Mammary epithelial cell (primary cell): ENCODE results near the gene PTK6.

Experiments used
- EZH2 ChIP-seq: IDR thresholded peaks from 2 replicates; pipeline ENCODE4 v1.6.1; 2012; ENCODE audit warnings: low read length, inconsistent platforms, borderline replicate concordance
- TF ChIP-seq, protein P1 (sequence below), 2 donors: IDR thresholded peaks in 1 of 2; conservative IDR thresholded peaks in 1 of 2; 2 replicates each; pipeline ENCODE4 v1.5.1; 2011 to 2012; ENCODE audit warnings: inconsistent platforms in 2 of 2, low read length in 2 of 2, mild to moderate bottlenecking in 2 of 2, control low read depth in 1 of 2, low read depth in 1 of 2; ENCODE audit not compliant: insufficient read depth in 1 of 2; ENCODE audit errors: extremely low read depth in 1 of 2

DNA sequence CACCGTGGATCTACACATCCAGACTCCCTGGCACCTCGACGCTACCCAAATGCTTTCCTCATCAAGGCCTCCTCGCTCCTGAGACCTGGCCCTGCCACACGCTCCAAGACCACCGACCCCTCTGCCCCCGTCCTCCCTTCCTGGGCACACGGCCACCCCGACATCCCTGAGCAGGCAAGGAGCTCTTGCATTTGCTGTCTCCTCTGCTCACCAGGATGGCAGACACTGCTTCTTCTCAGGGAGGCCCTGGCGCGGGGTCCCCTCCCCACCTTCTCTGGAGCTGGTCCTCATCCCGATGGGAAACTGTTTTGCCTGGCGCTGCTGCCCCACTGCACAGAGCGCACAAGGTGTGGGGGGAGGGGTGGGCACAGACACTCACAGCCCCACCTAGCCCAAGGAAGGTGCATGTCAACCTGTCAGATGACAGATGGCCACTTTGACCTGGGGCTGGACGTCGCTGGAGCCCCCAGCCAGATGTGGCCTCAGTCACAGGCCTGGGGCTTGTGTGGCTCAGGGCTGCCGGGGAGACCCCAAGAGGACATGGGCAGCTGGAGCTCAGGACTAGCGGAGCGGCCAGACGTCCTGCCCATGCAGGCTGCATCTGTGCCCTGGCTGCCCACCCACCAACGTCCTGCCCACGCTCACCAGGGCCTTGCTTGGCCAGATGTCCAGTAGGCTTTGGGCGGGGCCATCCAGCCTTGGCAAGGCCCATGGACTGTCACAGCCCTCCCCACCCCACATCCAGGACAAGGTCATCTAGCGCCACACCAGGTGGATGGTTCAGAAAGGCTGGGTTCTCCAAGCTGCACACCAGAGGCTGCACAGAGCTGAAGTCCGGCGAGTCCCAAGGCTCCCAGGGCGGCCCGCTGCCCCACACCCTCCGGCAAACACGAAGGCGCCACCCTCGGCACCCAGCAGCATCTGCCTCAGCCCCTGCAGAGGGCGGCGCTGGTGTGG is 58.6 kb downstream of the PTK6 start:
- TF ChIP-seq, protein P1, sequence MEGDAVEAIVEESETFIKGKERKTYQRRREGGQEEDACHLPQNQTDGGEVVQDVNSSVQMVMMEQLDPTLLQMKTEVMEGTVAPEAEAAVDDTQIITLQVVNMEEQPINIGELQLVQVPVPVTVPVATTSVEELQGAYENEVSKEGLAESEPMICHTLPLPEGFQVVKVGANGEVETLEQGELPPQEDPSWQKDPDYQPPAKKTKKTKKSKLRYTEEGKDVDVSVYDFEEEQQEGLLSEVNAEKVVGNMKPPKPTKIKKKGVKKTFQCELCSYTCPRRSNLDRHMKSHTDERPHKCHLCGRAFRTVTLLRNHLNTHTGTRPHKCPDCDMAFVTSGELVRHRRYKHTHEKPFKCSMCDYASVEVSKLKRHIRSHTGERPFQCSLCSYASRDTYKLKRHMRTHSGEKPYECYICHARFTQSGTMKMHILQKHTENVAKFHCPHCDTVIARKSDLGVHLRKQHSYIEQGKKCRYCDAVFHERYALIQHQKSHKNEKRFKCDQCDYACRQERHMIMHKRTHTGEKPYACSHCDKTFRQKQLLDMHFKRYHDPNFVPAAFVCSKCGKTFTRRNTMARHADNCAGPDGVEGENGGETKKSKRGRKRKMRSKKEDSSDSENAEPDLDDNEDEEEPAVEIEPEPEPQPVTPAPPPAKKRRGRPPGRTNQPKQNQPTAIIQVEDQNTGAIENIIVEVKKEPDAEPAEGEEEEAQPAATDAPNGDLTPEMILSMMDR (conservative IDR thresholded peaks at IDR 0.05 in 1 of 2, IDR thresholded peaks at IDR 0.05 in 1 of 2; ENCODE audit: extremely low read depth in 1 of 2, insufficient read depth in 1 of 2, low read depth in 1 of 2, low read length in 2 of 2): no peak
- no peak for TF ChIP-seq EZH2
